Measurements from ENCODE around the gene SUSD2.

The SUSD2 gene

GRCh38 chr22:24157822-24158135 is 23.5 kb upstream of the SUSD2 start:
- TF ChIP-seq CTCF (IDR thresholded peaks at IDR 0.05; ENCODE audit: insufficient read depth, low read depth, low read length, missing control alignments) = no peak
- H3K4me3 ChIP-seq (ENCODE audit: low read depth, low read length) = peak overlapping the region; percentile 53
- peak; percentile 9 for DNase-seq (ENCODE audit: low read depth)

GRCh38 chr22:24159650-24160049 is 21.6 kb upstream of the SUSD2 start:
- TF ChIP-seq CTCF (IDR thresholded peaks at IDR 0.05; ENCODE audit: insufficient read depth, low read depth, low read length, missing control alignments) = no peak
- H3K4me3 ChIP-seq (ENCODE audit: low read depth, low read length) = no peak overlapping the region
- no peak for DNase-seq (ENCODE audit: low read depth)

GRCh38 chr22:24160546-24160945 is 20.7 kb upstream of the SUSD2 start:
- TF ChIP-seq CTCF (IDR thresholded peaks at IDR 0.05; ENCODE audit: insufficient read depth, low read depth, low read length, missing control alignments) = no peak
- no peak overlapping the region for H3K4me3 ChIP-seq (ENCODE audit: low read depth, low read length)
- DNase-seq (ENCODE audit: low read depth) = no peak

GRCh38 chr22:24161485-24161884 is 19.8 kb upstream of the SUSD2 start:
- H3K4me3 ChIP-seq (ENCODE audit: low read depth, low read length) = no peak overlapping the region

GRCh38 chr22:24161909-24162308 is 19.4 kb upstream of the SUSD2 start:
- DNase-seq (ENCODE audit: low read depth) = no peak
- TF ChIP-seq CTCF (IDR thresholded peaks at IDR 0.05; ENCODE audit: insufficient read depth, low read depth, low read length, missing control alignments) = no peak
- no peak overlapping the region for H3K4me3 ChIP-seq (ENCODE audit: low read depth, low read length)

More at GRCh38 chr22:24161485-24161884, 19.8 kb upstream of the SUSD2 start:
- no peak for DNase-seq (ENCODE audit: low read depth)
- no peak for TF ChIP-seq CTCF (IDR thresholded peaks at IDR 0.05; ENCODE audit: insufficient read depth, low read depth, low read length, missing control alignments)

GRCh38 chr22:24162436-24162835 is 18.9 kb upstream of the SUSD2 start:
- H3K4me3 ChIP-seq (ENCODE audit: low read depth, low read length) = no peak overlapping the region
- DNase-seq (ENCODE audit: low read depth) = peak; percentile 33
- no peak for TF ChIP-seq CTCF (IDR thresholded peaks at IDR 0.05; ENCODE audit: insufficient read depth, low read depth, low read length, missing control alignments)

- no peak overlapping the region for H3K4me3 ChIP-seq (ENCODE audit: low read depth, low read length)
- no peak for TF ChIP-seq CTCF (IDR thresholded peaks at IDR 0.05; ENCODE audit: insufficient read depth, low read depth, low read length, missing control alignments)
- DNase-seq (ENCODE audit: low read depth) = no peak
Observed at GRCh38 chr22:24164243-24164642, 17.0 kb upstream of the SUSD2 start.
